Psoas muscle (tissue), 8 donors: ENCODE data around the gene CREBL2. TPM values are rescaled to one million over a fixed set of nuclear protein-coding genes. Genes with fewer than 3 reads are reported as not detected.
"Not testable (repeated sequence)": the region's sequence is repeated elsewhere in the genome, so short reads cannot be mapped to it uniquely, and the experiment has no call there.

Experiments
- ATAC-seq, 4 donors: fragments of 200-7000 bp; cut with Tn5 transposase; one replicate each; pipeline ENCODE4 v1.9.1; 2020; ENCODE audit warnings: moderate library complexity in 3 of 4, mild to moderate bottlenecking in 2 of 4
- DNase-seq, 2 donors: peaks; one replicate each; pipeline ENCODE4 v3.0.0-alpha.2; 2020
- H3K27ac ChIP-seq: fragments of 200-600 bp; one replicate; pipeline ENCODE4 v1.8.0; 2022
- H3K27me3 ChIP-seq, 3 donors: fragments of 200-600 bp in 1 of 3; one replicate each; pipeline versions ENCODE4 v1.6.1 to v1.8.0; 2013 to 2022; ENCODE audit warnings: low read length in 2 of 3, mild to moderate bottlenecking in 2 of 3, moderate library complexity in 1 of 3; ENCODE audit not compliant: insufficient read depth in 3 of 3
- H3K36me3 ChIP-seq, 2 donors: fragments of 200-600 bp in 1 of 2; one replicate each; pipeline versions ENCODE4 v1.6.1 to v1.8.0; 2013 to 2022; ENCODE audit warnings: low read depth in 1 of 2, mild to moderate bottlenecking in 1 of 2, moderate library complexity in 1 of 2; ENCODE audit not compliant: insufficient read depth in 1 of 2
- H3K4me1 ChIP-seq: fragments of 200-600 bp; one replicate; pipeline ENCODE4 v1.8.0; 2022
- H3K4me3 ChIP-seq: fragments of 200-600 bp; one replicate; pipeline ENCODE4 v1.8.0; 2022; ENCODE audit warnings: mild to moderate bottlenecking
- H3K9me3 ChIP-seq: fragments of 200-600 bp; one replicate; pipeline ENCODE4 v1.8.0; 2022
- CTCF ChIP-seq: fragments of 200-600 bp; IDR thresholded peaks from one replicate; pipeline ENCODE4 v1.8.0; 2022; ENCODE audit warnings: antibody characterized with exemption
- whole genome bisulfite sequencing, 3 donors: extraction: QIAGEN DNeasy Blood & Tissue Kit; methylation state at CpG; one replicate each; pipeline versions ENCODE4 v1.1.6 to v1.1.7; 2013; 5-methylcytosine and 5-hydroxymethylcytosine counted together
- intact Hi-C, 2 donors: fragments of 100-400 bp; cut with DNase I; formaldehyde crosslinking; loops; one replicate each; pipeline versions ENCODE4 v1.11.0 to v1.14.2; 2022
- polyA plus RNA-seq, 3 donors: library from polyadenylated mRNA; stranded (reverse); fragments of 200-250 nt; gene quantifications; one replicate each; pipeline ENCODE4 v1.2.3, GENCODE V29; 2013
- total RNA-seq, 4 donors: library from RNA; stranded (reverse); fragmentation: NEBNext Ultra II Directional in 2 of 4; extraction: Animal tissue kit (Norgen Biotek cat#: 25700) in 2 of 4; gene quantifications; one replicate each; pipeline versions ENCODE4 v1.2.1 to v1.2.4, GENCODE V29; 2021 to 2023
- donor health status: healthy with polysubstance abuse.
- donor health status: DM: no; HTN: no; CAD: no; lungs with moderate emphysema.
- donor health status: Bipolar disorder and iron deficiency.
- donor health status: healthy.
- donor health status: DM: yes; HTN: yes; CAD: no.
- donor health status: DM: no; HTN: no; CAD: no.
- donor health status: DM: no; HTN: no; CAD: no.
- donor health status: DM: yes; HTN: yes; CAD: no.

The CREBL2 gene
- total and polyA plus RNA-seq, 7 donors, result 4.0 to 16.4 (median 6.7) TPM

- Histone ChIP-seq H3K36me3 (no peaks in the 10 kb centered on the region), H3K27ac (peak overlapping the region; percentile 98), H3K27me3 (no peaks in the 10 kb centered on the region), H3K9me3 (no peaks in the 10 kb centered on the region), H3K4me1 (peaks cover 20% of the 10 kb centered on the region), H3K4me3 (peak overlapping the region; percentile 73)
- DNase-seq (no peak), ATAC-seq (no peak)
- no peak for TF ChIP-seq CTCF
- 41 to 47% (median 41%) methylated on average over 11 of the region's 11 CpGs for WGBS, 3 donors
- intact Hi-C loops, result loop anchor here (5.0 to 10.0 kb wide), 6 partner anchors 41 to 154 kb away; partner anchors contain the start of genes CDKN1B (in 1 of the 2), CREBL2 (in 1 of the 2) and GPR19 (in 1 of the 2)
Measured at GRCh38 chr12:12563290-12563928, 48.3 kb upstream of the CREBL2 start.

GRCh38 chr12:12564911-12565310 is 46.8 kb upstream of the CREBL2 start:
- DNase-seq (no peak), ATAC-seq (no peak)
- 95 to 100% (median 97%) methylated on average over 1 of the region's 1 CpG for WGBS, 3 donors
- Histone ChIP-seq H3K27ac (no peak overlapping the region), H3K27me3 (no peaks in the 10 kb centered on the region), H3K4me1 (peaks cover 14% of the 10 kb centered on the region), H3K9me3 (no peaks in the 10 kb centered on the region), H3K4me3 (no peak overlapping the region), H3K36me3 (no peaks in the 10 kb centered on the region)
- no peak for TF ChIP-seq CTCF
- intact Hi-C loops, result loop anchor here (1.0 to 10.0 kb wide), 8 partner anchors 43 to 189 kb away; partner anchors contain the start of genes CDKN1B (in 1 of the 2), CREBL2 (in 1 of the 2) and GPR19 (in 1 of the 2)

GRCh38 chr12:12565971-12566370 is 45.7 kb upstream of the CREBL2 start:
- intact Hi-C loops, result loop anchor here in 1 of 2 donors (5.0 to 10.0 kb wide), 2 partner anchors 89 to 189 kb away; no protein-coding TSS in a partner anchor
- not testable (repeated sequence) for H3K4me3 ChIP-seq, H3K27me3 ChIP-seq, H3K4me1 ChIP-seq, H3K9me3 ChIP-seq, H3K27ac ChIP-seq, ATAC-seq, H3K36me3 ChIP-seq, DNase-seq
- 96 to 97% methylated on average over 10 to 20 of the region's 32 CpGs; no CpG with 5 or more reads in 1 of the 3 donors for WGBS, 3 donors

GRCh38 chr12:12572659-12573058 is 39.0 kb upstream of the CREBL2 start:
- Histone ChIP-seq H3K4me3 (no peak overlapping the region), H3K9me3 (no peaks in the 10 kb centered on the region), H3K27ac (no peak overlapping the region), H3K36me3 (no peaks in the 10 kb centered on the region), H3K4me1 (no peaks in the 10 kb centered on the region), H3K27me3 (no peaks in the 10 kb centered on the region)
- no peak for ATAC-seq
- TF ChIP-seq CTCF, result no peak
- intact Hi-C loops, result no loop called here
- no peak for DNase-seq
- WGBS, 3 donors, result 86 to 92% (median 90%) methylated on average over 3 of the region's 3 CpGs

GRCh38 chr12:12577786-12578185 is 33.9 kb upstream of the CREBL2 start:
- TF ChIP-seq CTCF, result no peak

GRCh38 chr12:12580716-12581115 is 31.0 kb upstream of the CREBL2 start:
- H3K27ac ChIP-seq, H3K4me1 ChIP-seq, H3K27me3 ChIP-seq, H3K4me3 ChIP-seq, H3K36me3 ChIP-seq, ATAC-seq, DNase-seq, intact Hi-C loops, H3K9me3 ChIP-seq: not testable (repeated sequence)
- WGBS, 3 donors, result 93 to 96% (median 93%) methylated on average over 1 of the region's 1 CpG

More at GRCh38 chr12:12577786-12578185, 33.9 kb upstream of the CREBL2 start:
- Histone ChIP-seq H3K36me3 (no peaks in the 10 kb centered on the region), H3K9me3 (no peaks in the 10 kb centered on the region), H3K4me3 (no peak overlapping the region), H3K4me1 (no peaks in the 10 kb centered on the region), H3K27me3 (no peaks in the 10 kb centered on the region), H3K27ac (no peak overlapping the region)
- intact Hi-C loops, result no loop called here
- WGBS, 3 donors, result 78 to 88% (median 82%) methylated on average over 3 of the region's 3 CpGs
- DNase-seq (no peak), ATAC-seq (no peak)
